ENCODE measurements around the gene CARMIL1.

CARMIL1 gene

DNA sequence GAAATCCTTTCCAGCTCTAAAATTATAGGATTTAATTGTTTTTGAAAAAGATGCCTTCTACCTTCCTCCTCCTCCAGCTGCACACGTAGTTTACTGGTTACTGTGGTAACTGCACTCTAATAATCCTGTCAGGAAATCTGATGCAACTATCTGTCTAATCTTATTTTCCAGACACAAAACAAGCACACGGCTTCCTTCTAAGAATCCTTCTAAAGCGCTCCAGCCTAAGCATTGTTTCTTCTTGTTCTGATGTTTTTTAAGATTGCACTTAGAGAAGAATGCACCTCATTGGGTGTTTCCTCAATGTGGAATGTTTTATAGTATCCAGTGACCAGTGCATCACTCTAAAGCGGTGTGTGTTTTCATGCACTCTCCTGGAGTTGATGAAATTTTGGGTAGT lies 63.6 kb downstream of the CARMIL1 start:
- no peaks in the 10 kb centered on the region for H3K79me2 ChIP-seq (ENCODE audit: low read length)
- no peaks in the 10 kb centered on the region for H3K36me3 ChIP-seq (replicated peaks; ENCODE audit: low read depth, low read length)
- no peaks in the 10 kb centered on the region for H4K20me1 ChIP-seq (ENCODE audit: insufficient read depth, low read length)
- H3K4me3 ChIP-seq (ENCODE audit: low read length): no peak overlapping the region
- H3K9ac ChIP-seq (ENCODE audit: low read length): no peak overlapping the region
- no peak overlapping the region for H3K4me2 ChIP-seq (ENCODE audit: low read length)
- H3K27me3 ChIP-seq (ENCODE audit: low read depth, low read length): peaks cover 32% of the 10 kb centered on the region; the same call in 1 of the 2 replicates
- TF ChIP-seq EZH2phosphoT487 (IDR thresholded peaks at IDR 0.05; ENCODE audit: low read depth): no peak
- TF ChIP-seq, protein P1, sequence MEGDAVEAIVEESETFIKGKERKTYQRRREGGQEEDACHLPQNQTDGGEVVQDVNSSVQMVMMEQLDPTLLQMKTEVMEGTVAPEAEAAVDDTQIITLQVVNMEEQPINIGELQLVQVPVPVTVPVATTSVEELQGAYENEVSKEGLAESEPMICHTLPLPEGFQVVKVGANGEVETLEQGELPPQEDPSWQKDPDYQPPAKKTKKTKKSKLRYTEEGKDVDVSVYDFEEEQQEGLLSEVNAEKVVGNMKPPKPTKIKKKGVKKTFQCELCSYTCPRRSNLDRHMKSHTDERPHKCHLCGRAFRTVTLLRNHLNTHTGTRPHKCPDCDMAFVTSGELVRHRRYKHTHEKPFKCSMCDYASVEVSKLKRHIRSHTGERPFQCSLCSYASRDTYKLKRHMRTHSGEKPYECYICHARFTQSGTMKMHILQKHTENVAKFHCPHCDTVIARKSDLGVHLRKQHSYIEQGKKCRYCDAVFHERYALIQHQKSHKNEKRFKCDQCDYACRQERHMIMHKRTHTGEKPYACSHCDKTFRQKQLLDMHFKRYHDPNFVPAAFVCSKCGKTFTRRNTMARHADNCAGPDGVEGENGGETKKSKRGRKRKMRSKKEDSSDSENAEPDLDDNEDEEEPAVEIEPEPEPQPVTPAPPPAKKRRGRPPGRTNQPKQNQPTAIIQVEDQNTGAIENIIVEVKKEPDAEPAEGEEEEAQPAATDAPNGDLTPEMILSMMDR (IDR thresholded peaks at IDR 0.05; ENCODE audit: low read depth, low read length): no peak
- H3K4me1 ChIP-seq (ENCODE audit: low read length): 0 out of 2 replicates have a peak, but pooled peaks cover 7% of the 10 kb centered on the region
- no peak overlapping the region for H2AFZ ChIP-seq (ENCODE audit: low read depth, low read length)
- H3K27ac ChIP-seq (ENCODE audit: low read length): no peak overlapping the region
- no peaks in the 10 kb centered on the region for H3K9me3 ChIP-seq (ENCODE audit: insufficient read depth, low read length)

DNA sequence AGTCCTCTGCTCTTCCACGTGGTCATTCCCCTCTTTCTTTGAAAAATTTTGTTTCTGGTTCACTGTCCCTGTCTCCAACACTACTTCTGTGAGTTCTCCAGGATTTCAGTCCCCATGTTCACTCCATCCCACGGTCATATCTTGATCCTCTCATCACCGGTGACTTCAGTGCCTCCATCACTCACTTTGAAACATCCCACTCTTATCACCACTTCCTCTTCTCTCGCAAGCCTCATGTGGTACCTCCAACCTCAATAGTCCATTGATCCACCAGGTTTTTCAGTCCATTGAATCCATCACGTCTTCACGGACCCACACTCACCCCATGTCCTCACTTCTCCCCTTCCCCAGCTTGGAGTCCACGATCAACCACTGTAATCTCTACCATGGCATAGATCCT lies 64.8 kb downstream of the CARMIL1 start:
- TF ChIP-seq, protein P1 (IDR thresholded peaks at IDR 0.05; ENCODE audit: low read depth, low read length): no peak
- TF ChIP-seq EZH2phosphoT487 (IDR thresholded peaks at IDR 0.05; ENCODE audit: low read depth): no peak
- Histone ChIP-seq H3K4me1 (ENCODE audit: low read length) (0 out of 2 replicates have a peak, but pooled peaks cover 7% of the 10 kb centered on the region), H3K27me3 (ENCODE audit: low read depth, low read length) (peaks cover 31% of the 10 kb centered on the region; the same call in 1 of the 2 replicates), H2AFZ (ENCODE audit: low read depth, low read length) (no peak overlapping the region), H3K36me3 (replicated peaks; ENCODE audit: low read depth, low read length) (no peaks in the 10 kb centered on the region), H3K9me3 (ENCODE audit: insufficient read depth, low read length) (no peaks in the 10 kb centered on the region), H4K20me1 (ENCODE audit: insufficient read depth, low read length) (no peaks in the 10 kb centered on the region), H3K4me2 (ENCODE audit: low read length) (no peak overlapping the region), H3K9ac (ENCODE audit: low read length) (no peak overlapping the region), H3K79me2 (ENCODE audit: low read length) (no peaks in the 10 kb centered on the region), H3K27ac (ENCODE audit: low read length) (no peak overlapping the region), H3K4me3 (ENCODE audit: low read length) (no peak overlapping the region)

DNA sequence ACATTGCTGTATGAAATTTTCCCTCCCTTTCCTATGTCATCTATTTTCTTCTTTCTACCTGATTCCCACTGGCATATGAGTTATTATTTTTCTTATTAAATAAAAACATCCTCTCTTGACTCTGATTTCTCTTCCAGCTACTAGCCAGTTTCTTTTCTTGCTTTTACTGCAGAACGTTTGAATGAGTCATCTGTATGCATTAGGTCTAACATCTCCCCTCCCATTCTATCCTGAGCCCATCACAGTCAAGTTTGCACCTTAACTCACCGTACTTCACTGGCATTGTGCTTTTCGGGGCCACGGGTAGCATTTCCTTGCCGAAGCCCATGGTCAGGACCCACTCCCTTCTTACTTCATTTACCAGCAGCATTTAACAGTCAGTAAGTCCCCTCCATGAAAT lies 65.7 kb downstream of the CARMIL1 start:
- H3K4me2 ChIP-seq (ENCODE audit: low read length): no peak overlapping the region
- peaks cover 24% of the 10 kb centered on the region; the same call in 1 of the 2 replicates for H3K27me3 ChIP-seq (ENCODE audit: low read depth, low read length)
- H3K4me1 ChIP-seq (ENCODE audit: low read length): 0 out of 2 replicates have a peak, but pooled peaks cover 7% of the 10 kb centered on the region
- no peak overlapping the region for H3K9ac ChIP-seq (ENCODE audit: low read length)
- H2AFZ ChIP-seq (ENCODE audit: low read depth, low read length): no peak overlapping the region
- no peaks in the 10 kb centered on the region for H3K79me2 ChIP-seq (ENCODE audit: low read length)
- no peaks in the 10 kb centered on the region for H4K20me1 ChIP-seq (ENCODE audit: insufficient read depth, low read length)
- TF ChIP-seq, protein P1 (IDR thresholded peaks at IDR 0.05; ENCODE audit: low read depth, low read length): no peak
- no peak for TF ChIP-seq EZH2phosphoT487 (IDR thresholded peaks at IDR 0.05; ENCODE audit: low read depth)
- H3K36me3 ChIP-seq (replicated peaks; ENCODE audit: low read depth, low read length): no peaks in the 10 kb centered on the region
- H3K27ac ChIP-seq (ENCODE audit: low read length): no peak overlapping the region
- H3K4me3 ChIP-seq (ENCODE audit: low read length): no peak overlapping the region
- H3K9me3 ChIP-seq (ENCODE audit: insufficient read depth, low read length): no peaks in the 10 kb centered on the region

DNA sequence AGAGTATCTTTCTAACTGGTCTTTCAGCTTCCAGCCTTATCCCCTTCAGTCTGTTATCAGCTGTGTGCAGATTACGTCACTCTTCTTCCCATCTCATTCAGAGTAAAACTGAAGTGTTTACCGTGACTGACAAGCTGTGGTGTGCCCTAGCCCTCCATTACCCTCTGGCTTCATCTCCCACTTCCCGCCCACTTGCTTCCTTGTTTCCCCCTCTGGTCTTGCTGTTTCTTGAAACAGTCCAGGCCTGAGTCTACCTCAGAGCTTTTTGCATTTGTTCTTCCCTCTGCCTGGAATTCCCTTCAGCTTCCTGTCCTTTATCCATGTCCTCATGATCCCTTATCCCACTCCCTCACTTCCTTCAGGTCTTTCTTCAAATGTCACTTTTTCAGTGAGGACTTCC lies 66.9 kb downstream of the CARMIL1 start:
- Histone ChIP-seq H3K36me3 (replicated peaks; ENCODE audit: low read depth, low read length) (no peaks in the 10 kb centered on the region), H3K4me3 (ENCODE audit: low read length) (no peak overlapping the region), H3K27ac (ENCODE audit: low read length) (no peak overlapping the region), H3K4me1 (ENCODE audit: low read length) (0 out of 2 replicates have a peak, but pooled peaks cover 5% of the 10 kb centered on the region), H3K9ac (ENCODE audit: low read length) (no peak overlapping the region), H4K20me1 (ENCODE audit: insufficient read depth, low read length) (no peaks in the 10 kb centered on the region), H3K79me2 (ENCODE audit: low read length) (no peaks in the 10 kb centered on the region), H3K27me3 (ENCODE audit: low read depth, low read length) (peaks cover 15% of the 10 kb centered on the region; the same call in 1 of the 2 replicates), H2AFZ (ENCODE audit: low read depth, low read length) (no peak overlapping the region), H3K9me3 (ENCODE audit: insufficient read depth, low read length) (no peaks in the 10 kb centered on the region), H3K4me2 (ENCODE audit: low read length) (no peak overlapping the region)
- TF ChIP-seq, protein P1 (IDR thresholded peaks at IDR 0.05; ENCODE audit: low read depth, low read length): no peak
